Measurements from ENCODE around the gene ITPR1.

- TF ChIP-seq CTCF (IDR thresholded peaks at IDR 0.05) (no peak), POLR2A (IDR thresholded peaks at IDR 0.05) (no peak), POLR2AphosphoS5 (IDR thresholded peaks at IDR 0.05) (no peak), EP300 (IDR thresholded peaks at IDR 0.05; ENCODE audit: low read depth) (no peak)
Measured at GRCh38 chr3:4495294-4496086, 2.3 kb downstream of the ITPR1 start.
